Brain microvascular endothelial cell (primary cell): ENCODE results near the gene C3orf20.

Source experiments
- DNase-seq: peaks from one replicate; pipeline ENCODE4 v3.0.0-alpha.2; 2020
- H3K27ac ChIP-seq: fragments of 250-450 bp; sonication (Bioruptor Pico); 2 replicates; pipeline ENCODE4 v1.5.1; 2020; ENCODE audit warnings: mild to moderate bottlenecking, moderate library complexity
- H3K27me3 ChIP-seq: fragments of 250-450 bp; sonication (Bioruptor Pico); replicated peaks from 2 replicates; pipeline ENCODE4 v1.5.1; 2020; ENCODE audit warnings: mild to moderate bottlenecking
- H3K36me3 ChIP-seq: fragments of 250-450 bp; sonication (Bioruptor Pico); replicated peaks from 2 replicates; pipeline ENCODE4 v1.5.1; 2020; ENCODE audit warnings: mild to moderate bottlenecking
- H3K4me3 ChIP-seq: 2 replicates; pipeline ENCODE4 v1.5.1; 2011; ENCODE audit warnings: low read depth, mild to moderate bottlenecking, control low read depth, low read length, moderate library complexity
- in situ Hi-C: cut with HindIII; loops from 2 replicates; pipeline ENCODE4 v1.10.0; 2017; ENCODE audit warnings: low sequenced_read_pairs, low pct_ligation_motif_present
- TF ChIP-seq, protein P1 (sequence below): IDR thresholded peaks from 2 replicates; pipeline ENCODE4 v1.5.1; 2011; ENCODE audit warnings: low read depth, mild to moderate bottlenecking, moderate library complexity, low read length, control low read depth, inconsistent platforms; ENCODE audit errors: missing control alignments

C3orf20 gene

DNA sequence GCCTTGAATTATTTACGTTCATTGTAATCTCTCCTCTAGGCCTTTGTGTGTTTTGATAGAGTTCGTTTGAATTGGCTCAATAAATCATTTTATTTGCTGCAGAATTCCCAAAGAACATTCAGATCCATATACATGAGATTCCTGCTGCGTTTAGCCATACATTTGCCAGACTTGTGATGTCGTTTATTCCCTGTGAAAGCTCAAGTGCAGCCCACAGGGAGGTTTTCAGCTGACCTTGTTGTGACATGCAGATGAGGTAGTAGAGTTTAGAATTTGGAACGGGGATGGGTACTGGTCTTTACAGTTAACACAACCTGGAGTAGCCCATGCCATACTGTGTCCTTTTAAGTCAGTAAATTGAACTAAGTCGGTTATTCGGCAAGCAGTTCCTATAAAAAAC lies at the start of gene C3orf20:
TSS of gene C3orf20 (plus strand) at position 301 of the 400 bp plus-strand sequence. CDS start 7,573 bp downstream, outside the sequence.
- H3K36me3 ChIP-seq = peaks cover 20% of the 10 kb centered on the region
- in situ Hi-C loops = no loop called here
- TF ChIP-seq, protein P1, sequence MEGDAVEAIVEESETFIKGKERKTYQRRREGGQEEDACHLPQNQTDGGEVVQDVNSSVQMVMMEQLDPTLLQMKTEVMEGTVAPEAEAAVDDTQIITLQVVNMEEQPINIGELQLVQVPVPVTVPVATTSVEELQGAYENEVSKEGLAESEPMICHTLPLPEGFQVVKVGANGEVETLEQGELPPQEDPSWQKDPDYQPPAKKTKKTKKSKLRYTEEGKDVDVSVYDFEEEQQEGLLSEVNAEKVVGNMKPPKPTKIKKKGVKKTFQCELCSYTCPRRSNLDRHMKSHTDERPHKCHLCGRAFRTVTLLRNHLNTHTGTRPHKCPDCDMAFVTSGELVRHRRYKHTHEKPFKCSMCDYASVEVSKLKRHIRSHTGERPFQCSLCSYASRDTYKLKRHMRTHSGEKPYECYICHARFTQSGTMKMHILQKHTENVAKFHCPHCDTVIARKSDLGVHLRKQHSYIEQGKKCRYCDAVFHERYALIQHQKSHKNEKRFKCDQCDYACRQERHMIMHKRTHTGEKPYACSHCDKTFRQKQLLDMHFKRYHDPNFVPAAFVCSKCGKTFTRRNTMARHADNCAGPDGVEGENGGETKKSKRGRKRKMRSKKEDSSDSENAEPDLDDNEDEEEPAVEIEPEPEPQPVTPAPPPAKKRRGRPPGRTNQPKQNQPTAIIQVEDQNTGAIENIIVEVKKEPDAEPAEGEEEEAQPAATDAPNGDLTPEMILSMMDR = no peak

DNA sequence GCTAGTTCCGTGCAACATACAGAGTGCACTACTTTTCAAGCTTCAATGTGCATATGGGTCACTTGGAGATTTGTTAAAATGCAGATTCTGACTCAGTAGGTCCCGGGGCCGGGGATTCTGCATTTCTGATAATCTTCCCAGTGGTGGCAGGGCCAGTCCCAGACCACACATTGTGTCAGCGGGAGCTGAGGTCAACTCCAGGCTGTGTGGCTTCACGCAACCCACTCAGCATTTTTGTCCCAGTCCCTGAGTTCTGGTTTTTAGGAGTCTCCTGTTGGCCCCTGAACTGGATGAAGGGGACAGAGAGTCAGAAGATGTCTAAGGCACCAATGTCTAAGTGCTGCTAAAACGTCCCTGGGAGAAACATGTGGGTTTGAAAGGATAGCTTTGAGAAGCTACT lies 49.5 kb upstream of the C3orf20 start:
- in situ Hi-C loops = no loop called here
- H3K27ac ChIP-seq = no peak overlapping the region
- no peak for DNase-seq
- TF ChIP-seq, protein P1 = no peak
- H3K4me3 ChIP-seq = no peak overlapping the region
- H3K36me3 ChIP-seq = no peaks in the 10 kb centered on the region
- H3K27me3 ChIP-seq = no peaks in the 10 kb centered on the region

More for the DNA sequence above, at the start of gene C3orf20:
- DNase-seq = no peak
- no peak within 1 kb of the TSS for H3K27ac ChIP-seq
- no peak within 1 kb of the TSS for H3K4me3 ChIP-seq
- no peaks in the 10 kb centered on the region for H3K27me3 ChIP-seq

DNA sequence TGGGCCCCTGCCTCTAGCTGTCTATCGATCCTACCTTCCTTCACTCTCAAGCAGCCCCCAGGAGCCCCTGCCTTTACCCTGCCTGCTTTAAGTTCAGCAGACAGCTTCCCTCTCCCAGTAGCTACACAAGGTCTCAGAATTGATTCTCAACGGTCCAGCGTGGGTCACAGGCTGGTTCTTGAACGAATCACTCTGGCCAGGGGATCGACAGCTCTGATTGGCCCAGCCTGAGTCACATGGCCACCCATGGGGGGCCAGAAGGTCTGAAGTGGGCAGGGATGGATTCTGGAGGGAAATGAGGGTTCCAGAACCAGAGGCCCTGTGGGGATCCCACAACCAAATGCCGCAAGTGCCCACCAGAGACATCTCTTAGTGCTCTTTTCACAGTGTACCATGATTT lies 47.1 kb upstream of the C3orf20 start:
- in situ Hi-C loops = no loop called here

DNA sequence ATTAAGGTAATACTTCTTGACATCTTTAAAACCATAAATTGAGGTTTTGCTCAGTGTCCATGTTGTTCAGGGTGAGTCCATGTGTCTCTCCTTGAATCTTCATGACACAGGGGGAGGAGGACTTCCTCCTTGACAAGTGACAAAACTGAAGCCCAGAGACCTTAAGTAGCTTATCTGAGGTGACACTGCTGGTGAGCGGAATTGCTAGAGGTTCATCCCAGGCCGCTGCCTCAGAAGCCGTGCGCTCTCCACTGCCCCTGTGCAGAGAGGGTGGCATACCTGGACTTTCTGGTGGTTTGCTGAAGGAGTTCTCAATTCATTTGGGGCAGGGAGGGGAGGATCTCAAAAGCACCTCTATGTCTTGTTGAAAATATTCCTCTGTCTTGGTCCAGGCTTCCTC lies 46.5 kb upstream of the C3orf20 start:
- in situ Hi-C loops = no loop called here
- no peak for DNase-seq
- H3K4me3 ChIP-seq = no peak overlapping the region
- TF ChIP-seq, protein P1 = no peak
- no peaks in the 10 kb centered on the region for H3K36me3 ChIP-seq
- no peak overlapping the region for H3K27ac ChIP-seq
- H3K27me3 ChIP-seq = no peaks in the 10 kb centered on the region

More for the DNA sequence above, 47.1 kb upstream of the C3orf20 start:
- Histone ChIP-seq H3K27me3 (no peaks in the 10 kb centered on the region), H3K36me3 (no peaks in the 10 kb centered on the region), H3K27ac (no peak overlapping the region), H3K4me3 (no peak overlapping the region)
- TF ChIP-seq, protein P1 = no peak
- no peak for DNase-seq

DNA sequence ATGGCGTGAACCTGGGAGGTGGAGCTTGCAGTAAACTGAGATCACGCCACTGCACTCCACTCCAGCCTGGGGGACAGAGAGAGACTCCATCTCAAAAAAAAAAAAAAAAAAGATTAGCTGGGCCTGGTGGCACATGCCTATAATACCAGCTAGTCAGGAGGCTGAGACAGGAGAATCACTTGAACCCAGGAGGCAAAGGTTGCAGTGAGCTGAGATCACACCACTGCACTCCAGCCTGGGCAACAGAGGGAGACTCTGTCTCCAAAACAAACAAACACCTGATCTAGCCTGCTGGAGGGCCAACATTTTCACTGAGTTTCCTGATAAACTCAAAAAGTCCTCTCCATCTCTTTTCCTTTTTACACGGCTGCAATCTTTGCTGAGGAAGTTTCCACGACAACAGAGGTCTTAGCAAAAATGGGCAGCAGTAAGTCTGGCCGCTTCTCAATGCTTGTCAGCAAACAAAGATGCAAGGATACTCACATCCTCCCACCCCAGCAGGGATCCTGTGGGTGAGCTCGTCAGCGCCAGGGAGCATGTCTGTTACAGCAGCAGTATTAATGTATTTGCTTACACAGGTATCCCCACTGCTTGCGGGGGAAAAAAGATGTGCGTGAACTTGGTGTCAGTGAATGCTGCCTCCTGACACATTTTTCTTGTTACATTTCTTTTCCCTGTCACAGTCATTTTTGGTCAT lies 44.4 kb upstream of the C3orf20 start:
- Histone ChIP-seq H3K4me3 (no peak overlapping the region), H3K36me3 (no peaks in the 10 kb centered on the region), H3K27ac (no peak overlapping the region), H3K27me3 (no peaks in the 10 kb centered on the region)
- in situ Hi-C loops = no loop called here
- TF ChIP-seq, protein P1 = no peak
- DNase-seq = no peak

DNA sequence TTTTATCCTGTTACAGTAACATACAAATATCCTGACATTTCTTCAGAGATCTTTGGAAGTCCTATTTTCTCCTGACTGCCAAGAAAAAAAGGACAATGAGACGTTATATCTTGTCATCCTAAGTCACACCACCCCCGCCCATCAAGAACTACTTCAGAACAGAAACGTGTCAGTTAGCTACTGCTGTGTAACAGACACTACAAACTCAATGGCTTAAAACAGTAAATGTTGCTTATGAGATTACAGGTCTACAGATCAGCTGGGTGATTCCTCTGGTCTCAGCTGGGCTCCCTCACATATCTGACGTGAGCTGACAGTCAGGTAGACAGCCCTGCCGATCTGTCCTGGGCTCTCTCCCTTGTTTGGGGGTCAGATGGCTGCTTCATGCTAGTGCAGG lies 43.8 kb upstream of the C3orf20 start:
- in situ Hi-C loops = no loop called here
- no peak for DNase-seq

More for the DNA sequence above, 43.8 kb upstream of the C3orf20 start:
- Histone ChIP-seq H3K4me3 (no peak overlapping the region), H3K27me3 (no peaks in the 10 kb centered on the region), H3K27ac (no peak overlapping the region), H3K36me3 (no peaks in the 10 kb centered on the region)
- TF ChIP-seq, protein P1 = no peak
